Kidney (tissue), 14 donors: Measurements from ENCODE around the gene SDE2. TPM values are rescaled to one million over a fixed set of nuclear protein-coding genes. Genes with fewer than 3 reads are reported as not detected.
"Not testable (repeated sequence)": the region's sequence is repeated elsewhere in the genome, so short reads cannot be mapped to it uniquely, and the experiment has no call there.

Source experiments
- DNase-seq, 5 donors: peaks; one replicate each; pipeline ENCODE4 v3.0.0-alpha.2; 2013 to 2020
- FAIRE-seq: peaks from 2 replicates; lab custom pipeline; 2012; peaks lifted over from hg19 to GRCh38; lab: Jason Lieb, UNC
- H3K27ac ChIP-seq, 2 donors: one replicate each; pipeline ENCODE4 v1.7.0; 2013; ENCODE audit warnings: low read depth in 2 of 2, low read length in 2 of 2, inconsistent platforms in 1 of 2
- H3K27me3 ChIP-seq: one replicate; pipeline ENCODE4 v1.7.1; 2013; ENCODE audit warnings: low read length, inconsistent platforms; ENCODE audit not compliant: control insufficient read depth, insufficient read depth
- H3K36me3 ChIP-seq, 3 donors: one replicate each; pipeline versions ENCODE4 v1.7.0 to v1.7.1; 2013; ENCODE audit warnings: low read length in 3 of 3, control low read depth in 1 of 3, inconsistent platforms in 1 of 3; ENCODE audit not compliant: insufficient read depth in 3 of 3, control insufficient read depth in 2 of 3
- H3K4me1 ChIP-seq, 3 donors: one replicate each; pipeline versions ENCODE4 v1.7.0 to v1.7.1; 2013; ENCODE audit warnings: low read length in 3 of 3, inconsistent platforms in 1 of 3, low read depth in 1 of 3; ENCODE audit not compliant: control insufficient read depth in 2 of 3, insufficient read depth in 2 of 3
- H3K4me3 ChIP-seq, 3 donors: one replicate each; pipeline versions ENCODE4 v1.7.0 to v1.8.1; 2013; ENCODE audit warnings: low read length in 3 of 3, control low read depth in 1 of 3, inconsistent platforms in 1 of 3
- H3K9ac ChIP-seq, 3 donors: one replicate each; pipeline versions ENCODE4 v1.7.0 to v1.7.1; 2013; ENCODE audit warnings: low read length in 3 of 3, control low read depth in 1 of 3, inconsistent platforms in 1 of 3
- H3K9me3 ChIP-seq, 3 donors: one replicate each; pipeline versions ENCODE4 v1.7.0 to v1.7.1; 2013; ENCODE audit warnings: low read length in 3 of 3, control low read depth in 1 of 3, inconsistent platforms in 1 of 3; ENCODE audit not compliant: control insufficient read depth in 2 of 3, insufficient read depth in 1 of 3
- CTCF ChIP-seq: IDR thresholded peaks from 3 replicates; pipeline ENCODE4 v1.5.1; 2012; ENCODE audit warnings: mild to moderate bottlenecking, moderate library complexity, borderline replicate concordance; ENCODE audit not compliant: insufficient read depth; ENCODE audit errors: extremely low read depth
- intact Hi-C: fragments of 100-400 bp; cut with DNase I; formaldehyde crosslinking; loops from one replicate; pipeline ENCODE4 v1.11.1; 2022
- polyA plus RNA-seq: library from polyadenylated mRNA; stranded (reverse); fragments of 350-450 nt; fragmentation: Illumina TruSeq; extraction: RNeasy Lipid Tissue Mini Kit (QIAGEN cat#74804); gene quantifications from one replicate; pipeline ENCODE4 v1.2.3, GENCODE V29; 2014; ENCODE audit warnings: low read depth, low replicate concordance; ENCODE audit not compliant: insufficient read depth
- total RNA-seq: library from RNA; stranded (reverse); fragmentation: NEBNext Ultra II Directional; extraction: Animal tissue kit (Norgen Biotek cat#: 25700); gene quantifications from one replicate; pipeline ENCODE4 v1.2.1, GENCODE V29; 2021
- donor health status: control.
- donor health status: control.
- donor health status: control.
- donor health status: control.
- donor health status: control.
- donor health status: DM: yes; HTN: yes; CAD: no.
- donor health status: Normal renal cell carcinoma (clear cell type).

Gene SDE2
- total and polyA plus RNA-seq, 2 donors from 2014 or later = 3.4 to 19.2 TPM

- TF ChIP-seq CTCF = no peak
- DNase-seq (peak in 3 of 5 donors; percentile 47 to 85 (median 49)), FAIRE-seq (no peak)
Measured at GRCh38 chr1:226002667-226003501, 3.7 kb upstream of the SDE2 start.

GRCh38 chr1:226001963-226002666 lies 3.0 kb upstream of the SDE2 start:
- Histone ChIP-seq H3K4me1 (peaks cover 0 to 5% (median 3%) of the 10 kb centered on the region in 3 donors), H3K27me3 (no peaks in the 10 kb centered on the region), H3K9ac (peak overlapping the region in 1 of 3 donors; percentile 5), H3K4me3 (peak overlapping the region in 1 of 3 donors; percentile 28), H3K36me3 (no peaks in the 10 kb centered on the region), H3K27ac (peak overlapping the region; percentile 77 to 80), H3K9me3 (no peaks in the 10 kb centered on the region)
- FAIRE-seq = no peak
- intact Hi-C loops = no loop called here
- no peak for TF ChIP-seq CTCF
- DNase-seq = peak in 3 of 5 donors; percentile 50 to 75 (median 61)

More at GRCh38 chr1:226002667-226003501, 3.7 kb upstream of the SDE2 start:
- Histone ChIP-seq H3K27ac (peak overlapping the region; percentile 77 to 80), H3K9me3 (no peaks in the 10 kb centered on the region), H3K4me3 (peak overlapping the region in 1 of 3 donors; percentile 28), H3K36me3 (no peaks in the 10 kb centered on the region), H3K9ac (peak overlapping the region in 1 of 3 donors; percentile 5), H3K4me1 (peaks cover 0 to 5% (median 3%) of the 10 kb centered on the region in 3 donors), H3K27me3 (no peaks in the 10 kb centered on the region)
- intact Hi-C loops = no loop called here

GRCh38 chr1:226001088-226001487 lies 1.9 kb upstream of the SDE2 start:
- no peak for TF ChIP-seq CTCF
- intact Hi-C loops = no loop called here
- DNase-seq = no peak
- H3K4me3 ChIP-seq = no peak overlapping the region
- no peak for FAIRE-seq
- no peaks in the 10 kb centered on the region for H3K27me3 ChIP-seq
- no peaks in the 10 kb centered on the region for H3K9me3 ChIP-seq
- H3K9ac ChIP-seq = no peak overlapping the region
- H3K36me3 ChIP-seq = no peaks in the 10 kb centered on the region
- H3K27ac ChIP-seq = no peak overlapping the region
- peaks cover 0 to 6% (median 3%) of the 10 kb centered on the region in 3 donors for H3K4me1 ChIP-seq

GRCh38 chr1:226000493-226001081 lies 1.4 kb upstream of the SDE2 start:
- H3K27ac ChIP-seq, H3K36me3 ChIP-seq, H3K27me3 ChIP-seq, H3K9me3 ChIP-seq, intact Hi-C loops, H3K4me3 ChIP-seq, H3K9ac ChIP-seq, FAIRE-seq, H3K4me1 ChIP-seq: not testable (repeated sequence)
- peak in 1 of 5 donors; percentile 41 for DNase-seq
